Measurements from ENCODE around the gene HMCES.

The HMCES gene

DNA sequence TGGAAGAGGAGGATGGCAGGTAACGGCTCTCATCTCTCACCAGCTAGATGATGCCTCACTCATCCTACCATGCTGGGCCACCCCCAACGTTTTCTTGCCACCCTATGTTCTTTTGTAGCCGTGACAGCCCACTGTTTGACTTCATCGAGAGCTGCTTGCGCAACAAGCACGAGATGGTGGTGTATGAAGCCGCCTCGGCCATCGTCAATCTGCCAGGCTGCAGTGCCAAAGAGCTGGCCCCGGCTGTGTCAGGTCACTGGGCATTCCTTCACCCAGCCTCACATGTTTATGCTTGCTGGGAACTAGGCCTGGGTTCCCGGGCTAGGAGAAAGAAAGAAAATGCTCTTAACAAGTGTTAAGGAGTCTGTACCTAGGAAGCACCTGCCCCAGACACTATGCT is 21.1 kb upstream of the HMCES start:
- ATAC-seq (ENCODE audit: insufficient read depth, low read depth) (no peak), DNase-seq (no peak)
- TF ChIP-seq, protein P1, sequence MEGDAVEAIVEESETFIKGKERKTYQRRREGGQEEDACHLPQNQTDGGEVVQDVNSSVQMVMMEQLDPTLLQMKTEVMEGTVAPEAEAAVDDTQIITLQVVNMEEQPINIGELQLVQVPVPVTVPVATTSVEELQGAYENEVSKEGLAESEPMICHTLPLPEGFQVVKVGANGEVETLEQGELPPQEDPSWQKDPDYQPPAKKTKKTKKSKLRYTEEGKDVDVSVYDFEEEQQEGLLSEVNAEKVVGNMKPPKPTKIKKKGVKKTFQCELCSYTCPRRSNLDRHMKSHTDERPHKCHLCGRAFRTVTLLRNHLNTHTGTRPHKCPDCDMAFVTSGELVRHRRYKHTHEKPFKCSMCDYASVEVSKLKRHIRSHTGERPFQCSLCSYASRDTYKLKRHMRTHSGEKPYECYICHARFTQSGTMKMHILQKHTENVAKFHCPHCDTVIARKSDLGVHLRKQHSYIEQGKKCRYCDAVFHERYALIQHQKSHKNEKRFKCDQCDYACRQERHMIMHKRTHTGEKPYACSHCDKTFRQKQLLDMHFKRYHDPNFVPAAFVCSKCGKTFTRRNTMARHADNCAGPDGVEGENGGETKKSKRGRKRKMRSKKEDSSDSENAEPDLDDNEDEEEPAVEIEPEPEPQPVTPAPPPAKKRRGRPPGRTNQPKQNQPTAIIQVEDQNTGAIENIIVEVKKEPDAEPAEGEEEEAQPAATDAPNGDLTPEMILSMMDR (IDR thresholded peaks at IDR 0.05; ENCODE audit: borderline replicate concordance, extremely low read depth, low read length, poor library complexity, severe bottlenecking), result no peak
- no peak for TF ChIP-seq EZH2 (IDR thresholded peaks at IDR 0.05; ENCODE audit: borderline replicate concordance, low read depth, low read length, severe bottlenecking)
- no peak overlapping the region for H3K27ac ChIP-seq (ENCODE audit: low read length)
- H3K79me2 ChIP-seq (ENCODE audit: insufficient read depth, low read length), result 0 out of 2 replicates have a peak, but pooled peaks cover under 1% of the 10 kb centered on the region
- H3K36me3 ChIP-seq (ENCODE audit: insufficient read depth, low read length), result peaks cover 86% of the 10 kb centered on the region
- H3K9ac ChIP-seq (ENCODE audit: low read depth, low read length), result no peak overlapping the region
- no peaks in the 10 kb centered on the region for H3K9me3 ChIP-seq (ENCODE audit: insufficient read depth, low read length, severe bottlenecking)
- H3K4me2 ChIP-seq (ENCODE audit: insufficient read depth, low read length), result no peak overlapping the region
- H4K20me1 ChIP-seq (ENCODE audit: insufficient read depth, low read length), result peaks cover 4% of the 10 kb centered on the region; the same call in 1 of the 2 replicates
- H3K4me3 ChIP-seq (ENCODE audit: low read depth in 1 of 2, low read length in 2 of 2), result no peak overlapping the region
- no peak overlapping the region for H2AFZ ChIP-seq (ENCODE audit: low read depth, low read length)
- no peaks in the 10 kb centered on the region for H3K4me1 ChIP-seq (ENCODE audit: insufficient read depth, low read length)
- H3K27me3 ChIP-seq (ENCODE audit: insufficient read depth, low read length, poor library complexity), result no peaks in the 10 kb centered on the region

DNA sequence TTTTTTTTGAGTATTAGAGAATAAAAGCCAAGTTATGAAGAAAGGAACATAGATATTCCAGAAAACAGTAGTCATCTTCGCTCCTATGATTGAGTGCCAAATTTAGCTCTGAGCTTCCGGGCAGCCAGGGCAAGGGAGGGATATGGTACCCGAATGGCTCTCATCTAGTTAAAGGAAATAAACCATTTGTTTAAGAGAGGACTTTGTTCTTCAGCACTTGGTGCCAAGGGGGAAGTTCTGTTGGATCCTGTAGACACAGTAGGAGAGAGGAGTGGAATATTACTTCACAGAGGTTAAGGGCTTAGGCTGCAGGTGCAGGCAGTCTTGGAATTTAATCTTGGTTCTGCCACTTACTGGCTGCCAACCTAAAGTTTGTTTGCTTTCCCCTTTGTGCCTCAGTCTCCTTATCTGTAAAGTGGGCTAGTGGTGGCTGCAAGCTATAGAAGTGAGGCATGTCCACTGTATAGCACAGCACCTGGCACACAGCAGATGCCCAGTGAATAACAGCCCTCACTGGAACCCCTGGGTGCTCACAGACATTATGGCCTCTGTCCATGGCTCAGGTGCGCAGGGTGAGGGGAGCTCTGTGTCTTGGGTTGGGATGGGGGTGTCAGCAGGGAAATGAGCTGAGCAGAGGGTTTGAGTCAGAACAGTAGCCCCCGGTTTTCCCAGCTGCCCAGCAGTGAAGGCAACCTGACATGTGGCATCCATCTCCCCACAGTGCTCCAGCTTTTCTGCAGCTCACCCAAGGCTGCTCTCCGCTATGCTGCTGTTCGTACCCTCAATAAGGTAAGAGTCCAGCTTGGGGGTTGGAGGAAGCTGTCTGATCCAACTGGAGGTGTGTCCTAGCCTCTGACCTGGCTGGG is 18.8 kb upstream of the HMCES start:
- Histone ChIP-seq H4K20me1 (ENCODE audit: insufficient read depth, low read length) (peaks cover 4% of the 10 kb centered on the region; the same call in 1 of the 2 replicates), H3K4me2 (ENCODE audit: insufficient read depth, low read length) (no peak overlapping the region), H3K9ac (ENCODE audit: low read depth, low read length) (no peak overlapping the region), H2AFZ (ENCODE audit: low read depth, low read length) (no peak overlapping the region), H3K4me3 (ENCODE audit: low read depth in 1 of 2, low read length in 2 of 2) (no peak overlapping the region), H3K4me1 (ENCODE audit: insufficient read depth, low read length) (no peaks in the 10 kb centered on the region), H3K36me3 (ENCODE audit: insufficient read depth, low read length) (peaks cover 89% of the 10 kb centered on the region), H3K27me3 (ENCODE audit: insufficient read depth, low read length, poor library complexity) (no peaks in the 10 kb centered on the region), H3K9me3 (ENCODE audit: insufficient read depth, low read length, severe bottlenecking) (no peaks in the 10 kb centered on the region), H3K27ac (ENCODE audit: low read length) (no peak overlapping the region), H3K79me2 (ENCODE audit: insufficient read depth, low read length) (no peaks in the 10 kb centered on the region)
- DNase-seq (no peak), ATAC-seq (ENCODE audit: insufficient read depth, low read depth) (no peak)
- TF ChIP-seq, protein P1 (IDR thresholded peaks at IDR 0.05; ENCODE audit: borderline replicate concordance, extremely low read depth, low read length, poor library complexity, severe bottlenecking), result no peak
- TF ChIP-seq EZH2 (IDR thresholded peaks at IDR 0.05; ENCODE audit: borderline replicate concordance, low read depth, low read length, severe bottlenecking), result no peak

DNA sequence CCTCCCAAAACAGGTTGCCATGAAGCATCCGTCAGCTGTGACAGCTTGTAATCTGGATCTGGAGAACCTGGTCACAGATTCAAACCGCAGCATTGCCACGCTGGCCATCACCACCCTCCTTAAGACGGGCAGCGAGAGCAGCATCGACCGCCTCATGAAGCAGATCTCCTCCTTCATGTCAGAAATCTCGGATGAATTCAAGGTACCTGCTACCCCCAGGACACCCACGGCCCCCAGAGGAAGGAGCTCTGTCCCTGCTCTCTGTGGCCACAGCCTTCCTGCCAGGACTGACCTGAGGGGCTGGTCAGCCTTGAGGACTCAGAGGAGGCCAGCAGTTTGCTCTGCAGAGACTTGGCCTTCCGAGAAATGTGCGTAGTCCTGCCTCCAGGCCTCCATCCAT is 18.1 kb upstream of the HMCES start:
- H3K4me2 ChIP-seq (ENCODE audit: insufficient read depth, low read length), result no peak overlapping the region
- no peaks in the 10 kb centered on the region for H3K4me1 ChIP-seq (ENCODE audit: insufficient read depth, low read length)
- peaks cover 4% of the 10 kb centered on the region; the same call in 1 of the 2 replicates for H4K20me1 ChIP-seq (ENCODE audit: insufficient read depth, low read length)
- ATAC-seq (ENCODE audit: insufficient read depth, low read depth) (no peak), DNase-seq (no peak)
- H3K79me2 ChIP-seq (ENCODE audit: insufficient read depth, low read length), result no peaks in the 10 kb centered on the region
- no peaks in the 10 kb centered on the region for H3K9me3 ChIP-seq (ENCODE audit: insufficient read depth, low read length, severe bottlenecking)
- H3K27me3 ChIP-seq (ENCODE audit: insufficient read depth, low read length, poor library complexity), result no peaks in the 10 kb centered on the region
- TF ChIP-seq, protein P1 (IDR thresholded peaks at IDR 0.05; ENCODE audit: borderline replicate concordance, extremely low read depth, low read length, poor library complexity, severe bottlenecking), result no peak
- TF ChIP-seq EZH2 (IDR thresholded peaks at IDR 0.05; ENCODE audit: borderline replicate concordance, low read depth, low read length, severe bottlenecking), result no peak
- H3K36me3 ChIP-seq (ENCODE audit: insufficient read depth, low read length), result peaks cover 89% of the 10 kb centered on the region
- no peak overlapping the region for H3K27ac ChIP-seq (ENCODE audit: low read length)
- no peak overlapping the region for H2AFZ ChIP-seq (ENCODE audit: low read depth, low read length)
- no peak overlapping the region for H3K9ac ChIP-seq (ENCODE audit: low read depth, low read length)
- no peak overlapping the region for H3K4me3 ChIP-seq (ENCODE audit: low read depth in 1 of 2, low read length in 2 of 2)
